HG02870 (cell line): Measurements from ENCODE around the gene NUDT9.
"Not testable (repeated sequence)": the region's sequence is repeated elsewhere in the genome, so short reads cannot be mapped to it uniquely, and the experiment has no call there.

Source experiments
- ATAC-seq: cut with Tn5 transposase; IDR thresholded peaks from one replicate; pipeline ENCODE4 v1.9.1; 2021; ENCODE audit warnings: mild to moderate bottlenecking, moderate library complexity; ENCODE audit not compliant: unreplicated experiment

NUDT9 gene

DNA sequence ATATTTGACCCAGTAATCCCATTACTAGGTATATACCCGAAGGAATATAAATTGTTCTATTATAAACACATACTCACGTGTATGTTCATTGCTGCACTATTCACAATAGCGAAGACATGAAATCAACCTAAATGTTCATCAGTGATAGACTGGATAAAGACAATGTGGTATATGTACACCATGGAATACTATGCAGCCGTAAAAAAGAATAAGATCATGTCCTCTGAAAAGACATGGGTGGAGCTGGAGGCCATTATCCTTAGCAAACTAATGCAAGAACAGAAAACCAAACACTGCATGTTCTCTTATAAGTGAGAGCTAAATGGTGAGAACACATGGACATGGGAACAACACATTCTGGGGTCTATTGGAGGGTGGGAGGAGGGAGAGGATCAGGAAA lies 36.5 kb downstream of the NUDT9 start:
- no peak for ATAC-seq

DNA sequence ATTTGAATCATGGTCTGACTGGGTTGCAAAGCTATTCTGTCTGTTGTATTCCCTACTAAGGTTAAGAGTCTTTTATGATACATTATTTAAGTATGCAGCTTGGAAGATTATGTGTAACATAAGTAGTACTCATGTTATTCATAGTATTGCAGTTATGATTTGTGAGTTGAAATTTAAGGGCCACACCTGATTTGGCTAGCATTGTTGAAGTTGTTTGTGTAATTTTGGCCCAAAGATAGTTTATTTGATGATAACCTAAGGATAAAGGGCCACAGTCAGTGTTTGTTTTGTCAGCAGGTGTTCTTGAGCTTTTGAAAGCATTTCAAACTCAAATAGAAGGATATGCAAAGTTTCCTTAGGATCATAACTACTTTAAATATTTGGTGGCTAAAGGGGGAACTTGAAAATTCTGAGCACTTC lies 38.9 kb downstream of the NUDT9 start:
- no peak for ATAC-seq

DNA sequence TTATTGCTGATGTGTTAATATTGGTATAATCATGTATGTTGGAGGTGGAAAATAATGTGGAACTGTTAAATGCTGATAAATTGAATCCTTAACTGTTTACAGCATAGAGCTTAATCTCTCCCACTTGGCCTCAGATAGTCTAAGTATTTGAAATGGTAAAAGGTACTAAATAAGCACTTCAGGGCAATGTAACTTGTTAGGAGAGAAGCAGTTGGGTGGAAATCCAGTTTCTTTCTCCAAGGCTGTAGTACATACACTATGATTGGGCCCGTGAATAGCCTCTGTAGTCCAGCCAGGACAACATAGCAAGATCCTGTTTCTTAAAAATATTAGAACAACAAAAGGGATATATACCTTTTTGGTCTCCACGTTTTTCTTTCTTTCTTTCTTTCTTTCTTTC lies 39.7 kb downstream of the NUDT9 start:
- ATAC-seq: no peak

DNA sequence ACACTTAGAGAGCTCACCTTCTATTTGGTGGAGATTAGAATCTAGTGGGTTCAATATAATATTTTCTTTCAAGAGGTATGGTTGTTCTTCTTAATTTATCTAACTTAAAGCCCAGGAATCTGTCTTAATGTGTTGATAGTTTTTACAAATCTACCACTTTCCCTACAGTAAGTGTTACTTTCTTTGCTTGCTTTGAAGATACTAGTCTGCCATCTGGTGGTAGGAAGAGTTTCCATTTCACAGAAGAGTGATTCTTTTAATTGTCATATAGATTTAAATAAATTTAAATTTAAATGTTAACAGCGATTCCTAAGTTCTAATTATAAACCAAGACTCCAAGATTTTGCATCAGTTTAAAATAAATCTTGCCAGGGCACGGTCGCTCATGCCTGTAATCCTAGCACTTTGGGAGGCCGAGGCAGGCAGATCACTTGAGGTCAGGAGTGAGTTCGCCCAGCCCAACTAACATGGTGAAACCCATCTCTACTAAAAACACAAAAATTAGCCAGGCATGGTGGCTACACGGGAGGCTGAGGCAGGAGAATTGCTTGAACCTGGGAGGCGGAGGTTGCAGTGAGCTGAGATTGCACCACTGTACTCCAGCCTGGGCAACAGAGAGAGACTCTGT lies 43.5 kb downstream of the NUDT9 start:
- ATAC-seq: peak; percentile 61

DNA sequence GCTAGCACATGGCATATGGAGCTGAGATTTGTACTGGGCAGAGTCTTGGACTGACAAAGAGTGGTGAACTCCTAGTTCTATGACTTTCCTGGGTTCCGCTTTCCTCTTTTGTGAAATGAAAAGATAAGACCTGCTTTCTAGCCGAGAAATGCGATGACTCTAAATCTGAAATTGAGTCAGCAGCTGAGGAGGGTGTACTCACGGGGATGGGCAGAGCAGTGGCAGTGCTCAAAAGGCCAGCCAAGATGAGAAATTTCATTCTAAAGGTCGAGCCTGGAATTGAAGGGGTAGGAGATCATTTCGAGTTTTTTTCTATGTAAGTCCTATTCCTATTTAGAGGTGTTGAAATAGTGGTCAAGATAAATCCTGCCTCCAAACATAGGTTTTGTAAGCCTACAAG lies 47.0 kb downstream of the NUDT9 start:
- ATAC-seq: no peak

DNA sequence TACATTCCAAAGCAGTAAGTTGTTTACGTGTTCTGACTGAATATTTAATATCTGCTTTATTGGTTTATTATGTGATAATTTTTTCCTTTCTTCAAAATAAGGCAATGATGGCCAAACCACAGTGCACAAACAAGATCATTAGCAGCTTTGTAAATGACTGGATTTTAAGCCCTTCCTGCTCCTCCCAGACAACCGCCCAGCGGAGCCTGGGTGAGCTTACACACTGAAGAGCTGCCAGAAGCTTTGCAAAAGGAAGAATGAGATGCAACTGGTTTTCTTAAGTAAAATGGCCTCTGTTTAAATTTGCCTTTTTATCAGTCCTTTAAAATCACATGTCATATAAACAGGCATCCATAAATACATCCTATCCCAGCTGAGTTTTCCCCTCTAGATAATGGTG lies 54.6 kb downstream of the NUDT9 start:
- ATAC-seq: no peak

DNA sequence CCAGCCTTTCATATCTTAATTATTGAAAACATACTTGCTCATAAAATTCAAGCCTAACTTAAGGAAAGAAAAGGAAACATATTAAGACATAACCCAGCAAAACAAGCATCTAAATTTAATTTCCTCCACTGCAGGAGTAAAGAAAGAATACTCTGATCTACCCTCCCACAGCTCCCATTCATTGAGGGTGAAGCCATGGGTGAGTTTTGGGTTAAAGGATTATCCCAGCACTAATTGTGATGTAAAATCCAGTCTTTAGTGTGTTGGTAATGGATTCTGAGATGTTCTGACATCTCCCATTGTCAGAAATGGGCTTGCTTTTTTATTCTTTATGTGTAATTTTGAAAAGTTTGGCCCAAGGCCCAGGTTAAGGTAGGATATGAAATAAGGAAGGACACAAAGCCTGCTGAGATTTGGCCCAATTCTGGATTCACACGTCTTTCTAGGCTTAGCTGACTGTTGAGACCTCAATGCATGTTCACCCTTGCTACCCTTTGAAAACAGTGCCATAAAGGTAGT lies 56.4 kb downstream of the NUDT9 start:
- ATAC-seq: no peak

DNA sequence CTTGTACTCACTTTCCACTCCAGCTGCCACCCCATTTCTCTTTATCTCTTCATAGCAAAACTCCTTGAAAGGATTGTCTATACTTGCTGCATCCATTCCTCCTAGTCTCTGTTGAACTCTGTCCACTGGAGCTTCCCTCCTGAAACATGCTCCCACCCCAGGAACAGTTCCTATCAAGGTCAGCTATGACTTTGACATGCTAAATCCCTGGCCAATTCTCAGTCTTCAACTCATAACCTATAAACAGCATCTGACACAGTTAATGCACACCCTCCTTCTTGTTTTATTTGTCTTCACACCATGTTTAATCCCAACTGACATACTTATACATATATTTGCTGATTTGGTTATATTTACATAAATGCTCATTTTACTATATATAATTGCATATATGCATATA lies 59.0 kb downstream of the NUDT9 start:
- ATAC-seq: no peak

DNA sequence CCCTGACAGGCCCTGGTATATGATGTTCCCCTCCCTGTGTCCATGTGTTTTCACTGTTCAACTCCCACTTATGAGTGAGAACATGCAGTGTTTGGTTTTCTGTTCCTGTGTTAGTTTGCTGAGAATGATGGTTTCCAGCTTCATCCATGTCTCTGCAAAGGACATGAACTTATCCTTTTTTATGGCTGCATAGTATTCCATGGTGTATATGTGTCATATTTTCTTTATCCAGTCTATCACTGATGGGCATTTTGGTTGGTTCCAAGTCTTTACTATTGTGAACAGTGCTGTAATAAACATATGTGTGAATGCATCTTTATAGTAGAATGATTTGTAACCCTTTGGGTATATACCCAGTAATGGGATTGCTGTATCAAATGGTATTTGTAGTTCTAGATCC lies 60.9 kb downstream of the NUDT9 start:
- ATAC-seq: not testable (repeated sequence)

DNA sequence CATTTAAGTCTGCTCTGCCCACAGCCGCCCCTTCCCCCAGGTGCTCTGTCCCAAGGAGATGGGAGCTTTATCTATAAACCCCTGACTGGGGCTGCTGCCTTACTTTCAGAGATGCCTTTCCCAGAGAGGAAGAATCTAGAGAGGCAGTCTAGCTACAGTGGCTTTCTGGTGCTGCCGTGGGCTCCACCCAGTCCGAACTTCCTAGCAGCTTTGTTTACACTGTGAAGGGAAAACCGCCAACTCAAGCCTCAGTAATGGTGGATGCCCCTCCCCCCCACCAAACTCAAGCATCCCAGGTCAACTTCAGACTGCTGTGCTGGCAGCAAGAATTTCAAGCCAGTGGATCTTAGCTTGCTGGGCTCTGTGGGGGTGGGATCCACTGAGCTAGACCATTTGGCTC lies 66.3 kb downstream of the NUDT9 start:
- not testable (repeated sequence) for ATAC-seq

DNA sequence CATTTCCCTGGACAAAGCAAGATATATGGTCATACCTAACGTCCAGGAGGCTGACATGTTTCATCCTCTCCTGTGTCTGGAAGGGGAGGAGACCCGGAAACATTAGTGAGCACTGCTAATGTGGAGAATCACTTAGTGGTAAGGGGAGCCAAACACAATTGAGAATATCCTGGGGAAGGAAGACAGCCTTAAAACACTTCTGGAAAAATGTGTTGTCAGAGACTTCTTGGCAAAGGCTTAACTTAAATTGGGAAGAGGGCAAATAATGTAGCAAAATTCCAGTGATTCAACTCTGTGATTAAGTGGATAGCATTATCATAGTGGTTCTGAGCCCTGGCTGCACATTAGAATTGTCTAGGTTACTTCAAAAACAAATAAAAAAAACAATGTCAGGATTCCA lies 67.3 kb downstream of the NUDT9 start:
- ATAC-seq: no peak

DNA sequence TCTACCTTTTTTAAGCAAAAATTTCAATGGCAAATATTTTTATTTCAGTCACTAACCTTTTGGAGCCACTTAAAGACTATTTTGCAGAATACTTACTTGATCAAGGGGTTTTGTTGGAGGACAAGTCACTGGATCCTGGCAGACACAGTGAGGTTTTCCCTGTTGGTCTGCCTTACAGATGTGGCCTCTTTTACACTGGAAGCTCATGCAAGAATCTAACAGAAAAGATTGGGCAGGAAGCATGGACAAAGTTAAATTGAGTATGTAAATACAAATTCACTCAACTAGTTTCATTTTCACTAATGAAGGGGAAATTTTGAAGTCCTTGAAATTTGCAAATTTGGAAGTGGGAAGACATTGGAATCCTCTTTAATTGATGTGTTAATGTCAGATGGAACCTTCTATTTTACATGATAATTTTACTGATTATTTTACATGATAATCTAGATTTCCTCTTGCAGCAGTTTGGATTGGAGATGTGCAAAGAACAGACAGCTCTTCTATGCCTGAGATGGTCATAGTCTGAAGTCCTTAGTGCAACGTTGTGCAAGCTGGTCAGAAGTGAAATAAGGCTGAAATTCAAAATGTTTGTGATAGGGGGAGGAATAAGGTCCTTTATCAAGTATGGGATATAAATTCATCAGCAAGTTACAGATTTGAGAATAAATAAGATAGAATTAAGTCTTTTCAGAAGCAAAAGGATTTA lies 68.4 kb downstream of the NUDT9 start:
- ATAC-seq: no peak

DNA sequence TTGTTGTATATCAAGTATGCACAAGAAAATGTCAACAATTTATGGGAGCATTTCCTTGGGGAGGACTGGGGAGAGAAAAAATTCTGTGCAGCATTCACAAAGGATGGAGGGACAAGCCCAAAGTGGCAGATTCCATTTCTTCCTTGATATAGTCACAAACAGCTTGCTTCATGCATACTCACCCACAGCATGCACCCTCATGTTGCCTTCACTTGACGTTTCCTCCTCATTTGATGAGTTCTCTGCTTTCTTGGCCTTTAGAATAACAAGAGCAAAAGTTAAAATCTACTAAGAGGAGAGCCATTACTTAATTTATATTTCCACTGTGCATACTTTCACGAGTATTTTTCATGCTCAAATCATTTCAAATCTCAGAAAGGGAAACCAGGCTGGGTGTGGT lies 69.1 kb downstream of the NUDT9 start:
- ATAC-seq: no peak

DNA sequence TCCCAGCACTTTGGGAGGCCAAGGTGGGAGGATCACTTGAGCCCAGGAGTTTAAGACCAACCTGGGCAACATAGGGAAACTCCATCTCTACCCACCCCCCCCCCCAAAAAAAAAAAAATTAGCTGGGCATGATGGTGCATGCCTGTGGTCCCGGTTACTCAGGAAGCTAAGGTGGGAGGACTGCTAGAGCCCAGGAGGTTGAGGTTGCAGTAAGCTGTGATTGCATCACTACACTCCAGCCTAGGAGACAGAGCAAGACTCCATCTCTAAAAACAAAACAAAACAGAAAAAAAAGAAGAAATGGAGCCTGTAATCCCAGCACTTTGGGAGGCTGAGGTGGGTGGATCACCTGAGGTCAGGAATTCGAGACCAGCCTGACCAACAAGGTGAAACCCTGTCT lies 69.5 kb downstream of the NUDT9 start:
- ATAC-seq: not testable (repeated sequence)

DNA sequence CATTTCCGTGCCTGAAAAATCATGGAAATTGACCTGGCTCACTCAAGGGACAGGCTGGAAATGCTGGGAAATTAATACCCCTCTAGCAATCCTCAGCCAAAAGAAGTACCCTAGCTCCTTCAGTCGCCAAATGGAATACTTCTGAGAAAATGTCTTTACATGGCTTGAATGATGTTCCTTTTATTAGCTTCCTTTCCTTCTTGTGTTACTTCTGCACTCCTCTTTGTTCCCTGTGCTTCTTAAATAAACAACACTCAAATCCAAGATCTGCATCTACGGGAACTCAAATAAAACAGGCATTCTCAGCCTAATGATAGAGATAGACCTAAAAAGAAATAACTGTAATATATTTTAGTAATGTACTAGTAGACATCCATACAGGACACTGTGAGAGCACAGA lies 70.7 kb downstream of the NUDT9 start:
- ATAC-seq: no peak

DNA sequence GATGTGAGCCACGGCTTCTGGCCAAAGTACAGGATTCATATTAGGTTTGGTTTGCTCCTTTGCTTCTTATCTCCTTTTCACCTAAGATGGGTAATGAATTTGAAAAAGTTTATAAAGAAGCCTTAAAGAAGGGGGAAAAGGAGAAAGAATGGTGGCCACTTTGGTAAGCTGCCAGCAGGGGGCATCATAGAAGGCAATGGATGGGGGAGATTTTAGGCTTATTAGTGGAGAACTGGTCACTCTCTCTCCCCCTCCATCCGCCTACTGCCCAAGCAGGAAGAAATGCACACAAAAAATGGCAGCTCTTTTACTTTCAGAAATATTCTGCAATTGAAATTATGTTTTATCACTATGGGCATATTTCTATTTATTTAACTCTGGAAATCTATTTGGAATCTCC lies 74.8 kb downstream of the NUDT9 start:
- no peak for ATAC-seq

DNA sequence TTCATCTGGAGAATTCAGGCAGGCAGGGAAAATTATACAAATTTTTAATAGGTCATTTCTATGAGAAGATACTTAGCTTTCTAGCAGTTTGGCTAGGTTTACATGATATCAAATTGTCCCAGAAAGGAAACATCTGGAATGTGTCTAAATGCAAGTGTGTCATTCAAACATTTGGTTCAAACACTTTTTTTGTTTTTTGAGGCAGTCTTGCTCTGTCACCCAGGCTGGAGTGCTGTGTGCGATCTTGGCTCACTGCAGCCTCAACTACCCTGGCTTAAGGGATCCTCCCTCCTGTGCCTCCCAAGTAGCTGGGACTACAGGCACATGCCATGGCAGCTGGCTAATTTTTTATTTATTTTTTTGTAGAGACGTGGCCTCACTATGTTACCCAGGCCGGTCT lies 75.2 kb downstream of the NUDT9 start:
- no peak for ATAC-seq

DNA sequence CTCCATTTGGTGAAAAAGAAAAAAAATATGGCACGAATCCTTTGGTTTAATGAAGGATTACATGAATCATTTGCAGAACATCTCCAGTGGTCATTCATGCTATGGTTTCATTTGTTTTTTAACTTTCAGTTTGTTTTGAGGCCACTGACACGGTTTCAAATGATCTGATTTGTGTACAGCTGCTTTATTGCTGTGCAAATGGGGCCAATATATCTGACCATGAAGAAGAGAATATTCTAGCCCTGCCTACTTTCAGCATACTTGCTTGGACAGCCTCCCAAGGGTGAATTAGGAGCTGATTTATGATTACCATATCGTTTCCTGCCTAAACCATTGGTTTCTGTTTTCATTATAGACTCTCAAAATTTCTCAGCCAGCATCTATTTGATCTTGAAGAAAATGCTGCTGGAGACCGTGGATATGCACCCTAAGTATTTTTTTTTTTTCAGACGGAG lies 76.1 kb downstream of the NUDT9 start:
- ATAC-seq: peak; percentile 46

DNA sequence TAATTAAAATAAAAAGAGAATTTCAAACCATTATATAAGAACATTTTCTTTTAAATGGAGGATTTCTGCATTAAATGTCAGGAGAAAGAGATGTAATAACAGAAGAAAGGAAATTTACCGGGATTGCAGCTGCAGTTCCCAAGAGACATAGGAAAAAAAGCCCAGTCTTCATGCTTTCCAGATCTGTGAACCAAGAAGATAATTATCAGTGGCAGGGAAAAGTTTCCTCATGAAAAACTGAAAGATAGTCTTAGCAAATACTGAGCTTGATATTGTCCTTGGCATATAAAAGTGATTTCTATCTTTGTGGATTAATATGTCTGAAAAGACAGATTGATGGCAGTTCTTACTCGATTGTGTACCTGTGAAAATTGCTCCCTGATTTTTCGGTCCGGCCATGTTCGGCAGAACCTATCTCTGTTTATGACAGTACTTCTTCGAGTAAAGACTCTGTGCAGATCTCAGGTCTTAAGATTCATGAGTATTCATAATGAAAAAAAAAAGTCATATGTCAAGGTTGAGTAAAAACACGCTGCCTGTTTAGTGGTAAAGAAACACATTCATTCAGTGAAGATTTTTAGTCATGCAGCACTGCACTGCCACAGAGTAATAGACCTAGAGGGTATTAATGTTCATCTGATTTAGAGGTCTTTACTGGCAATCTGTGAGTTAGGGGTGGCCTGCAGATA lies 77.2 kb downstream of the NUDT9 start:
- ATAC-seq: peak; percentile 91

DNA sequence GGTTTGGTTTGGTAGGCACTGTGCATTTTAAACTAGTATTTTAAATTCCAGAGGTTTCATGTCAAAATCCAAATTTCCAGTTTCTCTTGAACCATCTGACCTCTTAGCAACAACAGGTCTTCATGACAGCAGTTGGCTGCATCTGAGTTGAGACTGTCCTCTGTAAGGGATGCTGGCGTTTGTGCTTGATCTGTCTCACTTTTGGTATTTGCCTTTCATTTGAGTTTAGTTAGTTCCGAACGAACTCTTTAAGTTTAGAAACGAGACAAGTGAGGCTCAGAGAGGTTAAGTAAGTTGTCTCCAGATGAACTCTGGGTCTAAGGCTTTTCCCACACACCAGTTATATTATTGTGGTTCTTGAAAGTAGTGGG lies 77.7 kb downstream of the NUDT9 start:
- peak; percentile 52 for ATAC-seq

DNA sequence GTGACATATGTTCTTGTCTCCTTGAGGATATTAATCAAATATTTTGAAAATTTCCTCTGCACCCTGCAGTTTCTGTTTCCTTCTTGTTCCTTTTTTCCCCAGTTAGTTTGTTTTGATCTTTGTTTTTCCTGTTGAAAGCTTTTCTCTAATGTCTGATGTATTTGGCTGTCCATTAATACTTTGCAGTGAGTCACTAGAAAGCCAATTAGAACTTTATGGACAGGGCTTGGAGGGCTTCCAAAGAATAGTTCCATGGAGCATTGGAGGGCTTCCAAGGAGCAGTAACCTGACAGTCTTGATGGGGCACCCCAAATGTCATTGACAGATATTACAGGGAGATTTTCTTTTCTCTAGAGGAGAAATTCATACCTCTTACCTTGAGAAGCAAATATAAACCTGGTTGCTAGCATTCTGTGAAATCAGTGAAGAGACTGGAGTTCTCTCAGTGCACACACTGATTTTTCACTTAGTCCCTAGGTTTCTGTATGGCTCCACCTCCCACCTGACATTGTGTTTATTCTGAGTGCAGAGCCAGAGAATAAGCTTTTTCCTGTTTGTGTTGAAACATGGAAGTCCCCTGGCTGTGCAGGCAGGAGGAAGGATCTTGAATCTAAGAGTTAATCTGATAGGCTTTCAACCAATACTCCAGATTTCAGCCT lies 80.3 kb downstream of the NUDT9 start:
- ATAC-seq: no peak
